HG02973 (cell line): ENCODE data around the gene C1S.
"Not testable (repeated sequence)": the region's sequence is repeated elsewhere in the genome, so short reads cannot be mapped to it uniquely, and the experiment has no call there.

ENCODE experiments used
- ATAC-seq: cut with Tn5 transposase; IDR thresholded peaks from one replicate; pipeline ENCODE4 v1.9.1; 2021; ENCODE audit warnings: moderate library complexity; ENCODE audit not compliant: unreplicated experiment

The C1S gene

DNA sequence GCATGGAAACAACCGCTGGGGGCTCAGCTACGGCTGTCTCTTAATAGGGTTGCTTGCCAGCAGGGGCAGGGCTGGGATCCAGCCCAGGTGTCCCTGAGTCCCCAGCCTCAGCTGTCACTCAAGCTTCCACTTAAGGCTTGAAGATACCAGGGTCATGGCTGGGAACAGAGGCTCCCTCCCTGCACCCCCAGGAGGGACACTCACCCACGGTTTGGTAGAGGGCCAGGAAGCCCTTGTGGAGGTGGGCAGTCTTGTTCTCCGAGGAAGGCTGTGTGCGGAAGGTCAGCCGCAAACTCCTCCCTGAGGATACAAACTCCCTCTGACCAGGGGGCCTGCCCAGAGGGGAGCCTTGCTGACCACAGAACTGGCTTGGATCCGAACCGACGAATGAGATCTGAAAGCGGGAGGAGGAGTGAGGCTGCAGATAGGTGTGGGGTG is 41.2 kb downstream of the C1S start:
- ATAC-seq = no peak

DNA sequence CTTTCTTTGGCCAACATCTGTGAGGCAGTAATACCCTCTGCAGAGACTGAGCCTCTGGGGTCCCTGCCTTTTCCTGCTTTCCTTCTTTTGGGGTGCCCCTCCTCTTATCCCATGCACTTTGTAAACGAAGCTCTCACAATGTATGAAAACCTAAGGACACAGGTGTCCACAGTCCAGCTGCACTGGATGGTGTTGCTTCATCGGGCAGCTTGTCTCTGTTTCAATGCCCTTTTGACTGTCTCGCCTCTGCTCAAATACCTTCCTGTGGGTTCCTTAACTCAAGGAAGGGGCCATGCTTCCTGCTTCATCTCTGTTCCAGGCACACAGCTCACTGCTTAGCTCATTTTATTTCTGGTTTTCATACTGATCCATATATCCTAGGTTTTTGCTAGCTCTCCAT is 42.1 kb downstream of the C1S start:
- ATAC-seq = no peak

DNA sequence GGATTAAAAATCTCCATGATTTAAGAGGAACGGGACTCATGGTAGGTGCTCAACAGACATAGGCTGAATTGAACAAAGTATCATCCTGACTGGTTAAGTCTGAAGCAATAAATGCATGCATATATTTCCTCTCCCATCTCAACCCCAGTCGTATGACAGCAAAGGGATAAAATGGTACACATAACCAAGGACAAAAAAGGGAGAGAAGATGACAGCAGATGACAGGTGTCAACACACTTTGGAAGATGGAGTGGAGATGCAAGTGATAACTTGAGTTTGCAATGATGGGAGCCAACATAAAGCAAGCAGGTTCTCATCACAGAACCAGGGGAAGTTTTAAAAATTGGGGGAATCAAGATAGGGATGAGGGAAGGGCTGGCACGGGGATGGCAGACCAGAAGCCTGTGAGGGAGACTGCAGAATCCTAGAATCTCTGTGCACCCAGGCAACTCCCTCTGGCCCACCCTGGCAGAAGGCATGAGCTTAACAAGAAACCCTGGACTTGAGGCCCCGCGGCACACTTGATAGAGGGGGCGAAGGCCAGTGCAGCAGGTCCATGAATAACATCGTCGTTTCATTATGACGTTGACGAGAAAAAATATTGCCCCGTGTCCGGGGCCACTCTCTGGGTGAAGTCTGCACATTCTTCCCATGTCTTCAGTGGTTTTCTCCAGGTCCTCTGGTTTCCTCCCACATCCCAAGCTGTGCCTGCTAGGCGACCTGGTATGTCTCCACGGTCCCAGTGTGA is 43.5 kb downstream of the C1S start:
- ATAC-seq = no peak

DNA sequence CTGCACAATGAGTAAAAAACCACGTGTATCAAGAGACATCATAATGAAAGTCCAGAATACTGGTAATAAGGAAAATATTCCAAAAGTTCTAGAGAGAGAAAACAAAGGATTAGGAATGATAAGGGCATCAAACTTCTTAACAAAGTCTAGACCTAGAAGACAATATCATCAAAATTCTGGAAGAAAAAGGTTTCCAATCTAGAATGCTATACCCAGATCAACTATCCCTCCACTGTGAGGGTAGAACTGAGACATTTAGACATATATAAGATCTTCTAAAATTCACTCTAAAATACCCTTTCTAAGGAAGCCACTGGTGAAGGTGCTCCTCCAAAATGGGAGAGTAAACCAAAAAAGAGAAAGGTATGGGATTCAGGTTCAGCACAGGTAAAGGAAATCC is 45.6 kb downstream of the C1S start:
- no peak for ATAC-seq

DNA sequence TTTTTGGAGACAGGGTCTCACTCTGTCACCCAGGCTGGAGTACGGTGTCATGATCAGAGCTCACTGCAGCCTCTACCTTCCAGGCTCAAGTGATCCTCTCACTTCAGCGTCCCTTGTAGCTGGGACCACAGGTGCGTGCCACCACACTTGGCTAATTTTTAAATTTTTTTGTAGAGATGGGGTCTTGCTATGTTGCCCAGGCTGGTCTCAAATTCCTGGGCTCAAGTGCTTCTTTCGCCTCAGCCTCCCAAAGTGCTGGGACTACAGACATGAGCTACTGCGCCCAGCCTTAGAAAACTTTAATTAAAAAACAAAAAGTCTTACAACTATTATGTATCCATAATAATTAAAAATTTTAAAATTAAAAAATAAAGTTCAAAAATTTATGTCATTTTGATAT is 46.7 kb downstream of the C1S start:
- not testable (repeated sequence) for ATAC-seq

DNA sequence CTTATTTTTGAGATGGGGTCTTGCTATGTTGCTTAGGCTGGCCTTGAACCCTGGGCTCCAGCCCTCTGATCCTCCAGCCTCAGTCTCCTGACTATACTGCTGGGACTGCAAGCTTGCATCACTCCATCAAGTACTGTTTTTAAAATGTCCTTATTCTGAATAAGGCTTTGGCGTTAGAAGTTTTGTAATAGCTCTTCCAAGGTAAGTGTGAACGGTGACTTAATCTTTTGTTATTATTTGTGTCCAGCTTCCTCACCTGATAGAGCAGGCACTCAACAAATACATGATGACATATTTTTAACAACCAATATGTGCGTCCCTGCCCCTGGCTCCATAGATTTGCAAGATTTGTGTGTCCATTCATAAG is 47.1 kb downstream of the C1S start:
- no peak for ATAC-seq

DNA sequence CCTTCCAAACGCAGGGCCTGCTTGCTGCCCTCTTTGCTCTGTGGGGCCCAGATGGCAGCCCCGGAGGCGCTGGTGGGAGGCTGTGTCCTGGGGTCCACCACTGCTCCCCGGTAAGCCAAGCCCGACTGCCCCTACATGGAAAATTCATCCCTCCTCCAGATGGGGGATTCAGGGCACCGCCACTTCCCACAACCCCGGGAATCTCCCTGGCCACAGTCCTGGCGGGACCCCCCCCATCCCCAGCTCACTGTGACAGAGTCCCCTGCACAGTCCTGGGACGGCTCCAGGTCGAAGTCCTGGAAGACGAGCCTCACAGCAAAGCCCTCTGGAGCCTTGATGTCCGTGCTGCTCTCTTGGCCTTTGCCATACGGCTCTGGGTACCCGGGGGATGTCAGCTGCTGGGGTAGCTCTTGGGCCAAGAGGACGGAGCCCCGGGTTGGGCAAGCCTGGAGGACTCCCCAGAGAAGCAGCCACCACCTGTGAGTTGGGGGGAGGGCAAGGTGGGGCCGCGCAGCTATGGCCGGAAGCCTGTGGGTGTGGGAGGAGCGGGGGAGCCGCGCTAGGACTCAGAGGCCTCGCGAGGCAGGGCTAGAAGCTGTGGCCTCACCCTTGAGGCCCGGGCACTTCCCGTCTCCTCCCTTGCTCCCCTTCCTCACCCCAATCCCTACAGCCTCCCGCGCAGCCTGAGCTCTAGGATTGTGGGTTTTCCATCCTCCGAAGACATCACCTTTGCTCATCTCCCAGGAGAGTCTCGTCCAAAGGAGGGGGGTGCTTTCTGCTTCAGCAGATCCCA is 47.7 kb downstream of the C1S start:
- peak; percentile 85 for ATAC-seq

DNA sequence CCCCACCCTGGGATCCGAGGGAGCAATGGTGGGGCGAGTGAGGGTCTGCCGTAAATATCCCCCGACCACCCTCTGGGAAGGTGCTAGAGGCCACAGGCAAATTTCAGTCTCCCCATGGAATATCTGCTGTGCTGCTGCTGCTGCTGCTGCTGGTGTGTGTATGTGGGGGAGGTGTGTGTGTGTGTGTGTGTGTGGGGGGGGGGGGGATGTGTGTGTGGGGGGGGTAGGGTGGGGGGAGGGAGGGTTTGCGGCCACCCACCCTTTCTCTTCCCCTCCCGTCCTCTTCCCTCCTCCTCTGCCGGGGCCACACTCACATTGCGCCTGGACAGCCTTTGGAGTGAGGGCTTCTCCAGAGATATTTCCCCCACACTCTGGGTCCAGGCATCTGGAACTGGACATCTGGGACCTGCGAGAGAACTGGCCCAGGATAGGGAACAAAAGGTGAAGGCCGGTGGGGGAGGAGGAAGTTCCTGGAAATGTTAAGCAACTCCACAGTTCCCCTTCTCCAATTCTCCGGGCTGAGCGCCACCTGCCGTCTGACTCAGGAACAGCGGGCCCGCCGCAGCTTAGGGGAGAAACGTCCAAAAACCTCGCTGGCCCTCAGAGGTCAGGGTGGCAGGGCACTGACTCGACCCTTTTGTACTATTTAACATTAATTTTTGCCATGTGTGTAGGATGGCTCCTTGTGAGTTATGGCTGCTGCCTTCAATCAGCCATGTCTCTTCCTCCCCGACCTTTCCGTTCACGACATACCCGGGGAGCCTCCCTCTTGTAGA is 48.5 kb downstream of the C1S start, which contains the start of gene C1RL:
Gene C1RL (minus strand): TSS at position 419 of the 776 bp plus-strand sequence. CDS start 34 bp downstream, at position 385.
- no peak for ATAC-seq

DNA sequence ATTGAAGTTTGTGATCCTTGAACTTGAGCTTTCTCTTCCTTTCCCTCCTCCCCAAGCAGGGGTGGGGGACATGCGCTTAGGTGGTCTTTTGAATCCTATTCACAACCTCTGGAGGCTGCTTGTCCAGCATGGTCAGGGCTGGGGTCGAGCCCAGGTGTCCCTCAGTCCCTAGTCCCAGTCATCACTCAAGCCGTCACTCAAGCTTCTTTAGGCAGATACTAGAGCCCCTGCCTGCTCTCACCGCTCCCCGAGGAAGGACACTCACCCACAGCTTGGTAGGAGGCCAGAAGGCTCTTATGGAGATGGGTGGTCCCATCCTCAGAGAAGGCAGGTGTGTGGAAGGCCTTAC is 49.0 kb downstream of the C1S start:
- ATAC-seq = no peak

DNA sequence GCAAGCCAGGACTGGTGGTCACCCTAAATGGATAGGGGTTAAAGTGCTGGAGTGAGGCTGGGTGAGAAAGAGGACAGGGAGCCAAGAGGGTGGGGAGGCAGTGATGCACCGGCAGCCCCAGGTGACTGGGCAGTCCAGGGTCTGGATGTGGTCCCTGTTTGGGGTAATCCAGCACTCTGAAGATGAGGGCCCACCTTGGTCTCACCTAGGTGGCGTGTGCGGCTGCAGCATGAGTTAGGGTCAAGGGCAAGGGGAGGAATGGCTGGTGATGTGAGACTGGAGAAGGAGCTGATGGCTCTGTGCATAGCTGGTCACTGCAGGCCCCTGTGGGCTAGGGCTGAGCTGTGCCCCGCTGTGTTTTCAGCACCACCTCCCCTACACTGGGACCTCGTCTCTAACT is 50.1 kb downstream of the C1S start:
- ATAC-seq = no peak

DNA sequence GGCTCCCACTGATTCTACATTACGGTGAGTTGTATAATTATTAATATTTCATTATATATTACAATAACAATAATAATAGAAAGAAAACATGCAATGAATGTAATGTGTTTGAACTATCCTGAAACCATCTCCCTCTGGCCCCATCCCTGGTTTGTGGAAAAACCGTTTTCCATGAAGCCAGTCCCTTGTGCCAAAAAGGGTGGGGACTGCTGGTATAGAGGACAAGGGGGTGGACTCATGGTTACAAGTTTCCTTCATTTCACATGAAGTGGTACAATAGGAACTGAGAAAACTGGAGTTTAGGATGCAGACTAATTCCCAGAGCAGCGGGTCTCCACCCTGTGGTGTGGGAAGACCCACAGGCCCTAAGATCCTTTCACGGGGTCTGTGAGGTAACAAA is 51.5 kb downstream of the C1S start:
- ATAC-seq = no peak

DNA sequence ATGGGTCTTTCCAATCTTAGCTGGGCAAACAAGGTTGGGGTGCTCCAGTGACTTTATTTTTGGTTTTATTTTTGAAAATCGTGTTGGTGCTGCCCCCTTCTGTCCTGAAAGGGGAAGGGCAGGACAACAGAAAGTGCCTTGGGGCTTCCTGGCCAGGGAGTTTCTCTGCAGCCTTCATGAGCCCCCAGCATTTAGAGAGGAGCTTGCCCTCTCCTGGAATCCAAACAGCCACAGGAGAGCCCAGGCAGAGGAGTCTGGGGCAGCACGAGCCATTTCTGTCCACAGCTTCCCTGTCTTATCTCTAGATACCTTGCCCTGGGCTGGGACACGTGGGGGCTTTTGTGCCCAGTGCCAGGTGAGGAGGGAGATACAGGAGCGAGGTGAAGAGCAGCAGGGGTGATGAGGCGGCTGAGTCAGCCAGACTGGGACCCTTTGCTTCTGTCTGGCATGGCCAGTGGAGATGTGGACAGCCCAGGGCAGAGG is 52.9 kb downstream of the C1S start:
- no peak for ATAC-seq

DNA sequence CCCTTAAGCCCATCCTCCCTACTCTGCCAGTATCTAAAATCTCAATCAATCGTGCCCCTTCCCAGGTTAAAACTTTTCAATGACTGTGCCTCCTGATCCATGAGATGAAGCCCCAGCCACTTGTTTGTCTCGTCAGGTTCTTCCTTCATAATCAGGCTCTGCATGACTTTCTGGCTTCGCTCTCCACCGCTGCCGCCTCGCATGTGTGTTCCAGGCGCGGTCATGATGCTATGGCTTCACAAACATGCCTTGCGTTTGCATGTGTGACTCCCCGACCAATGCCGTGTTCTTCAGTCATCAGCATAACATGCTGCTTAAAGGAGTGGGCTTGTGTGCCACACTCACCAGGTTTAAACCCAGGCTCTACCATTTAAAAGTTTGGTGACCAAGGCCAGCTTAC is 53.5 kb downstream of the C1S start:
- no peak for ATAC-seq

DNA sequence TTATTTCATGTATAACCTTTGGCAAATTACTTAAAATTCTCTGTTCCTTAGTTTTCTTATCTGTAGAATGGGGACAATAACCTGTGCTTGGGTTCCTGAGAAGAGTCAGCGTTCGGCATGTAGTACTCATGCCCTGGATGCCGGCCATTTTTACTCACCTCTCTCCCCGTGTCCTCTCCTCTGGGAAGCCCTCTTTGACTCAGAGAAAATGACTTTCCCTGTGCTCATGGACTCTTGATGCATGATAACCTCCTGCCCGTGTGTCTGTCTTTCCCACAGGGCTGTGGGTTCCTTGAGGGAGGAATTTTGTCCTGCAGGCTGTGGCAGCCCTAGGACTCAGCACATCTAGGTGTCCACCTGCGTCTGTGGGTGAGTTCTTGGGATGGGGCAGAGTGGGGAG is 54.3 kb downstream of the C1S start:
- ATAC-seq = no peak

DNA sequence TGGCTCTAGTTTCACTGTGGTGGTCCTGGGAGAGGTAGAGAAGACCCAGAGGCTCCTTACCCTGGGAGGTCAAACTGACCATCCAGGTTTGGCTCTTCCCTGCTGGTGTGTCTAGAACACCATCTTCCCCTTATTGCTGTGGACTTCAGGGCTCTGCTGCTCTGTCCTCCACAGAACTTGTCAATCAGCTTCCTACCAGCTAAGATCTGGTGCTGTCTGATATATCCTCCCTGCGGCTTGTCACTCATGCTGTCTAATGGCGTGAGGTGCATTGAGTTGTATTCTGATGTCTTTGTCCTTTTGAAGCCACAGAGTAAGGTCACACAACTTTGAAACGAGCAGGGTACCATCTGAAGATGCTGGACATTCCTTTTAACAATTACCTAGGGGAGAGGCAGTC is 55.7 kb downstream of the C1S start:
- ATAC-seq = no peak

DNA sequence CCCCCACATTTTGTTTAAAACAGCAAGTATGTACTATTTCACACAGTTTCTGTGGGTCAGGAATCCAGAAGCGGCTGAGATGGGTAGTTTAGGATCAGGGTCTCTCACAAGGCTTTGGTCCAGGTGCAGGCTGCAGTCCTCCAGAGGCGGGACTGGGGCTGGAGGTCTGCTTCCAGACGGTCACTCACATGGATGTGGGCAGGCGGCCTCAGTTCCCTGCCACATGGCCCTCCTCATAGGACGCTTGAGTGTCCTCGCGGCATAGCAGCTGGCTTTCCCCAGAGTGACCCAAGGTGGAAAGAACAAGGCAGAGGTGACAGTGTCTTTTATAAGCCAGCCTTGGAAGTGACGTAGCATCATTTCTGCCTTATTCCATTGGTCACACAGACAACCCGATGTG is 56.4 kb downstream of the C1S start:
- ATAC-seq = no peak

DNA sequence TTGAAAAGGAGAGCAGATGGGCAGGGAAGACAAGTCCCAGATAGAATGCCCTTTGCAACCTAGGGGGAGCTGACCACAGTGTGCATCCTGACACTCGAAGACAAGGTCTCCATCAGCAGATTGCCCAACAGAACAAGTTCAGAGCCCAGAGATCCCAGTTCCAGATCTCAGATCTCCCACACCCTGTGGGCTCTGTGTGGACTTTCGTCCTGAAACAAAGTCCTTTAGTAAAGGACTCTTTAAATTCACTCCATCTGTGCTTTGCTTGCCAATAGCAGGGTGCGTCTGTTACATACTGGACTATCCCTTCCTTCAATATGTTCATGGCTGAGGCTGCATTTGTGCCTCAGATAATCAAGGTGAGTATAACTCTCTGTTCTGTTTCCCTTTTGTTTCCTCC is 57.2 kb downstream of the C1S start:
- ATAC-seq = no peak

DNA sequence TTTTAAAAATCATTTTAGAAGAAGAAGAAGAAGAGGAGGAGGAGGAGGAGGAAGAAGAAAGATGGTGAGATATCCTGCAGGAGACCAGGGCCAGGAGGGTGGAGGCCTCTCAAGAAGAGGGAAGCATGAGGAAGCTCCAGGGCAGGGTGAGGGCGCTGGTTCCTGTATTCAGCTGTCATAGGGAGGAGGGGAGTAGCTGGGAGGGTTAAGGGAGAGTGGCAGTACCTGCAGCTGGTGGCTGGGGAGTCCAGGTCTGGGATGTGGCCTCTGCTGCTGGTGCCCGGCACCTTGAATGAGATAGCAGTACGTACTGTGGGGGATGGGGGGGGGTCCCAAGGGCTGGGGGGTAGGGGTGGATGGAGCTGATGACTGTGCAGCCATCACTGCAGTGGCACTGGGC is 58.4 kb downstream of the C1S start:
- ATAC-seq = no peak

DNA sequence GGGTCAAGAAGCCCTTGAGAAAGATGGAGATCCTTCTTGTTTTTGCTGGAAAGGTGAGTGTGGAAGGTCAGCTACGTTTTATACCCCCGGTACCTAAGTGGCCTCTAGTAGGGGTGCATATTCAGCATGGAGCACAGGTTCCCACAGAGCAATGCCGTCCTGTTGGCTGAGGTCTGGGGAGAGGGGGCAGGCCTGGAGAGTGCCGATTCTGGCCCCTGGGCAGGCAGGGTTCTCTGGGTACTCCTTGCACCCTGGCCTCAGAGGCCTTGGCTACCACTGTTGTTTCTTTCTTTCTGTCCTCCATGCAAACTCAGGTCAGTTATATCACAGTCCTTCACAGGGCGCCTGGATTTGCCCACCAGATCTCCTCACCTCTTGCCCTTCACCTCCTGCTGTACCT is 59.6 kb downstream of the C1S start:
- ATAC-seq = no peak
